Activated CD8-positive, alpha-beta memory T cell treated with anti-CD3 and anti-CD28 coated beads, Interleukin-2, amount 50 U/mL, for 48 hours (primary cell): Measurements from ENCODE around the gene GNAS-AS1.

Experiments
- DNase-seq: peaks from one replicate; pipeline ENCODE4 v3.0.0-alpha.2; 2020

Gene GNAS-AS1

GRCh38 chr20:58802061-58802460 is 48.6 kb downstream of the GNAS-AS1 start:
- DNase-seq = no peak

DNA sequence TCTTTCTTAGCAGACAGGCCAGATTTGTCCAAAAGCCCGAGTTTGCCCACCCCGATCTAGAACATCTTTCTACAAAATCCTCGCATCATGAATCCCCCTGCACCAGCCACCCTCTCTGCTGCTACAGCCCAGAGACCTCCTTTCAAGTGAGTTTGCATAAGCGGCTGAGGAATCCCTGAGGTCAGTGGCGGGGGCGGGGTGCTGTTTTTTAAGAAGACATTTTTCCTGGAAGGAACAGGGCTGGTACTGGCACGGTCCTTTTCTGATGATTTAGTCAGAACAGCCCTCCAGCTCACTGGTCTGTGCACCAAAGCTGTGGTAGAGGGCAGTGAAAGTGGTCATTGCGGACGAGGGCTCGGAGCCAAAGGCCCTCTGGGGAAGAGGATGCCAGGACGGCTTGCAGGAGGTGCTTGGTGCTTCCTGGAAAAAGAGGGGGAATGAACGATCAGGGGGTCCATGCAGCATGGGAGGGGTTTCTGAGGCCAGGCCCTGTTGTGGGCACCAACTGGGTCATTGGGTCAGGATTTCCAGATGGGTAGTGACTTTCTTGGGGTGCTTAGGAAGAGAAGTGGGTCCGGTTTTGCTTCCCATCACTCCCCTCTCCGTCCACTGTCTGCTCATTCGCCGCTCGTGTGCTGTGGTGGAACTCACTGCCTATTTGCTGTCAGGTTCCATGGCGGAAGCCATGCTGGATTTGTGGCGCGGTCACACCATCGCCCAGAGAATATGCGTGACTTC is 50.4 kb downstream of the GNAS-AS1 start:
- no peak for DNase-seq

GRCh38 chr20:58797371-58798338 is 53.0 kb downstream of the GNAS-AS1 start:
- DNase-seq = no peak

DNA sequence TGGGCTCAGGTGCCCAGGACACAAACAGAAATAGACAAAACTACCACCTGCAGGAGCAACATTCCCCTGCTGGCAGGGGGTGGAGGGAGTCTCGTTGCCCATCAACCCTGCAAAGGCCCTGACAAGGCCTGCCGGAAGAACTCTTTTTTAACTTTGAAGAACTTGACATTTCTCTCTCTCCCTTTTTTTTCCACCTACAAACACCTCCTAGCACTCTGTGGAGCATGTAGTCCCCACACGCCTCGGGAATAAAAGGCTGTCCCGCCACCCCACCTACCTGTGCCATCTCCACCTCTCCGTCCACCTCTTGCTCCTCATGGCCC is 54.8 kb downstream of the GNAS-AS1 start:
- DNase-seq = no peak

DNA sequence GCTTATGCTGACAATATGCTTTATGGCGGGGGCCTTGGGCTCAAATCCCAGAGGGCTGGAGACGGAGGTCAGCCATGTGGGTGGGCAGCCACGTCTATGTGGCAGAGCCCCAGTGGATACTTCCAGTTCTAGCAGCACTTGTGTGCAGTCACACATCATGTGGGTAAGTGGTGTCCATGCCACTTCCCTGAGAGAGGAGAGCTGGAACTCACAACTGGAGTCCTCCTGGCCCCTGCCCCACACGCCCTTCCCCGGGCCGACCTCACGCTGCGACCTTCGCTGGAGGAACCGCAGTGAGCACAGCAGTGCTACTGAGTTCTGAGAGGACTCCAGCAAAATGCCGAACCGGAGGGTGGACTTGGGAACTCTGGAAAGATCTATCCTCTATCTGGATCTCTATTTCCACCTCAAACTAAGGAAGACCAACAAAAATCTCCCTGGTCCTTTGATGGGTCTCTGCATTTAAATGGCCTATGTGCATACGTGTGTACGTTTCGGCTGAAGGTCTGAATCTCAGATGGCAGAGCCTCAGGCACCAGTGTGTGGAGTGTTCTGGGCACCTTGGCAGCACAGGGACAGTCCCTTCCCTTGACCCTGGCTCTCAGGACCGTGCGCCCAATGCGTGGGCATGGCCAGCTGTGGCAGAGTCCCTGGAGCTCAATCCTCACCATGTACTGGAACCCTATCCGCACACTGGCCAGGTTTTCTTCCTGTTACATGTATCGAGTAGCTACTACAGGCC is 55.4 kb downstream of the GNAS-AS1 start:
- no peak for DNase-seq

DNA sequence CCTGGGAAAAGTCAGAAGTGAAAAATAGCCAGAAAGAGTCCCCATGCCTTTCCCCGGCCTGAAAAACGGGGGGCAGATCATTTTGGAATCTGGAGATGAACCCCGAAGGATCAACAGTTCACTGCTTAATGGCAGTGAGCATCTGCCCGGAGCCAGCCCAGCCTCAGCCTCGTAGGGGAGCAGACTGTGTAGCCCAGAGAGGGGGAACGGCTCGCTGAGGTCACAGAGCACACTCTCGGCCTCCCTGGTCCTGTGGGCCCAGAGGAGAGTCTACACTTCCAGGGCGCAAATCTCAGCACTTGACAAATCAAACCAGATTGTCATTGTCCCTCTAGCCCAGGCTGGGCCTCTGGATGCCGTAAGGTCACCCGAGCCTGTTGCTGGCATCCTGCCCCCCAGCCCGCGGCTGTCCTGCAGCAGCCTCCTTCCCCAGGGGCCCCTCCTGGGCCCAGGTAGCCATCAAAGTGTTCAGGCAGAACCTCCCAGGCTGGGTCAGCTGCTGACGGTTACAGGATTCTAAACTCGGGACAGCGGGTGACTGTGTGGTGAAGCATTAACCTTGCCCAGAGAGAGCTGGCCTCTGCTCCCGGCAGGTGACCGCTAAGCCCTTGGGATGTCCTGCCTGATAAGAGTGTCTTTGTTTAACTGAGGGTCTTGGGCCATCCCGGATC is 56.1 kb downstream of the GNAS-AS1 start:
- no peak for DNase-seq

DNA sequence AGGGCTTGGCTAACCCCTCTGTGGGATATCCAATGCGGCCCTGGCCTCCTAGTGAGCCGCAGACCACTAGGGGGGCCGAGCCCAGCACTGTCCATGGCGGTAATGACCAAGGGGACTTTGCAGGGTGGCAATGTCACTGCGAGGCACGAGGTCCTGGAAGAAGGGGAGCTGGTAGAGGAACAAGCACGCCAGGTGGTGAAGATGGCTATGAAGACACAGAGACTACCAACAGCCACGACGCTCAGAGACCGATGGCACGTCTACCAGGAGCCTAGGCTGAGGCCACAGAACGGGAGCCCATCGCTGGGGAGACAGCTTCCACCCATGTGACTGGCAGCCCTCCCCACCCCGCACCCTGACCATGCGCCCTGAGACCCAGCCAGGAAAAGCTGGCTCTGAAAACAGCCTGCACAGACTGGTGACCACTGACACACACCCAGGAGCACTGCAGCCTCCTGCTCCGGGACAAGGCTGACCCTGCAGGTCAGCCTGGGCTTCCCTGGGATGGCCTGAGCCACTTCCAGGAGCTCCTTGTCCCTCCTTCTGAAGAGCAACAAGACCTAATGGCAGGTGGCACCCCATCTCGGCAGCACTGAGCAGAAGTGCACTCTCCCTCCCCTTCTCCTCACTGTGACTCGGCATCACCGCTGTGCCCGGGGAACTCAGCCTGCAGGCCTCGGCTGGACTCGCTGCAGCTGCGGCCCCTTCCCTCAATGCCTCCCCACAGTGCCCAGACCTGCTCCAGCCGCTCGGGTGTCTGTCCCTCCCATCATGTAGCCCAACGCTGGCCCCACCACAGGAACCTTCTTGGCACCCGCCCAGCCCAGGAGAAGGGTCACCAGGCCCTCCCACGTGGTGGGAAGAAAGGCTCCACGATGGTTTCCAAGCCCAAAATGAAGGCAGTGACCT is 56.9 kb downstream of the GNAS-AS1 start:
- DNase-seq = no peak

DNA sequence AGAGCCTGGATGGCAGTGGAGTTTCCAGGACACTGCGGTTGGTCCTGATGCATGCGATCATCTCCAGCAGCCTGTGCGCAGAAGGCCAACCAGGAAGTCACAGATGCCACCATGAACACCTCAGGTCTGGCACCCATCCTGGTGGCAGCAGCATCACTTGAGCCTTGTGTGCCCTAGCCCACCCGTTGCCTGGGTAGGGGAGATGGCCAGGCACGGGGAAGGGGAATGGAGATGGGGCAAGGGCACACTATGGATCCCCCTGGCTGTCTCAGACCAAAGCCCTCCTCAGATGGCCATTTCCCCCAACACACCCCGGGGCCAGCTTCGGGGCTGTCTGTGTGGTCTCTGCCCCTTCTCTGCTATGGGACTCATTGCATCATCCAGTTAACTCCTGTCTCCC is 58.3 kb downstream of the GNAS-AS1 start:
- DNase-seq = no peak

GRCh38 chr20:58791286-58791685 is 59.4 kb downstream of the GNAS-AS1 start:
- no peak for DNase-seq

DNA sequence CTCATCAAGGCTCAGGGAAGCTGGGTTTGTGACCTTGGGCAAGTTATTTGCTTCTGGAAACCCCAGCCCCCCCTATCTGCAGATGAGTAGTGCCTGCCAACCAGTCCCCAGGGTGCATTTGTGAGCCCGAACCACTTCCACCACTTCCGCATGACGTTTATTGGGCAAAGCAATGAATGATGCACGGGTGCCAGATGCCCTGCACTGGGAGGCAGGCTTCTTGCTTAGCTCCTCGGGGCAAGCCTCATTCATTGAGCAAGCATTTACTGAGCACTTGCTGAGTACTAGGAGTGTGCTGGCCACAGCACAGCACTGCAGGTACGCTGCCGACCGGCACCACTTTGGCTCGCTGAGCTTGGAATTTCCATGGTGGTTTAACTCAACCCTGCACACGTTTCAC is 60.2 kb downstream of the GNAS-AS1 start:
- no peak for DNase-seq

GRCh38 chr20:58788896-58789544 is 61.7 kb downstream of the GNAS-AS1 start:
- DNase-seq = no peak

GRCh38 chr20:58787211-58788005 is 63.3 kb downstream of the GNAS-AS1 start:
- DNase-seq = no peak

DNA sequence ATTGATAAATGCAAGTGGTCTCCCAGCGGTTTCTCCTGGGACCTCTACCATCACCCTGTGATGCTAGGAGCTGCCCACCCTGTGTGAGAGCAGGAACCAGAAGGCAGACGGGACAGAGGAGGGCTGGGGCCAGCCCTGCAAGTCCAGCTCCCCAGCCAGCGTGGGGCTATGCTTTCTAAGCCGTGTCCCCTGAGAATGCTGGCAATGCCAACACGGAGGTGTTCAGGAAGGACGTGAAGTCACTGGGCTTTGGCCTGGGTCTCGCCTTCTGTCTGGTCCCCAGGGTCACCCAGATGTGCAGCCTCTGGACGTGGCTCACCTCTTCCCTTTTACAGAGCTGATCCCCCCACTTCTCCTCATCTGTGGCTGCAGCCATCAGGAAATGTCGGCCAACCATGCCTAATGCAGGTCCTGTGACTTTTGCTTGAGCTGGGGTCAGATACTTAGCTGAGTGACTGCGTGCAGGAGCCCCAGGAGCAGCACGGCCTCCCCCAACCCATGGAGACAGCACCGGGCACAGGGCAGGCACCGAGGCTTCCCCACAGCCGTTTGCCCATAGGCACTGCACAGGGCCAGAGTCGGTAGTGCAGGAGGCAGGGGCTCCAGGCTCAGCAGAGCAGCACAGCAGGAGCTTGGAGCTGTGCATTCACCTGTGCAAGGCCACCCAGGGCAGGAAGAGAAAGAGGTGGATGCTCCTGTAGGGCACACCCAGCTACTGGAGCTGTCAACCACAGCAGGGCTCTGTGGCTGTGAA is 66.2 kb downstream of the GNAS-AS1 start:
- DNase-seq = no peak

- no peak for DNase-seq
These were observed 67.1 kb downstream of the GNAS-AS1 start for GRCh38 chr20:58783511-58784011.

DNA sequence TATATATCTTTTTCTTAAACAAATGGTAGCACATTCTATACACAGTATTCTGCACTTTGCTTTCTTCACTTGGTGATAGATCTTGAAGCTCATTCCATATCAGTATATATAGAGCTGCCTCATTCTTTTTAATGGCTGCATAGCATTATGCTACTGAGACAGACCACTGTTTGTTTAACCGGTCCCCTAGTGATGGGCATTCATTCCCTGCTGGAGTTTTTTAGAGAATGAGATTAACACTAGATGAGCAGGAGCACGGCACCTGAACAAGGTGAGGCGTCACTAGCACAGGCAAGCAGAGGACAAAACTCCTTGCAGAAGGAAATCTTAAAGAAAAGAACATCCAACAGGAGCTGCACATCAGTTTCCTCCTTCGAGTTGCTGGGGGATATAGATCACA is 69.6 kb downstream of the GNAS-AS1 start:
- DNase-seq = no peak

DNA sequence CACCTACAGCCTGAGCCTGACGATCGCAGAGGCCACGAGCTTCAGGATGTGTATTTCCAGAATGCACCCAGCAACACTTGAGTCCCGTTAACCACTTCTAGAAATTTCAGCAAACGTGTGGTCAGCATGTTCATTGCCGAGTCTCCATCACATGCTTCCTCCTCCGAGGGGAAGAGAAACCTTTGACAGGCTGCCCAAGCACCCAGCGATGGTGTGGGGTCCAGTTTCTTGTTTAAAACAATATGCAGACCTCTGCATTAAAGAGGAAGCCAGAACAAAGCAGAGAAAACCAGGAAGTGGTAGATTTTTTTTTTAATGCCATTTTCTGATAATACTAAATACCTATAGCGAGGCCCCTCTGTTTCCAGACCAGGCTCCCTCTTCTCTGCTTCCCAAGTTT is 71.9 kb downstream of the GNAS-AS1 start:
- no peak for DNase-seq

DNA sequence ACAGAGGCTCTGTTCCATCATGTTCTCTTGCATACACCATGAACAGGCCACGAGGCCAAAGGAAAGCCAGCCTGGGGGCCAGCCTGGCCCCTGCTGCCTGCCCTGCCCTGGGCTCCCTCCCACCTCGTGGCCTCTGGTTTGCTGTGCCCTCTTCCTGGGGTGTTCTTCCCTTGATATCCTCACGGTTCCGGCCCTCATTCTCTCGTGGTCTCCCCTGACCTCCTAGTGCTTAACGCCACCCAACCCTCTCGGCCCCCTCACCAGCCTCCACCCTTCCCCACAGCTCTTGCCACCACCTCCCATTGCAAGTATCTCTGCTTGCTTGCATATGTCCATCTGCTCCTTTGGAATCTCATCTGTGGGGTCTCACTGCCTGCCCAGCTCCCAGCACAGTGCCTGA is 73.0 kb downstream of the GNAS-AS1 start:
- no peak for DNase-seq

- no peak for DNase-seq
These were observed 74.6 kb downstream of the GNAS-AS1 start for GRCh38 chr20:58776109-58776508.

GRCh38 chr20:58775371-58775770 is 75.3 kb downstream of the GNAS-AS1 start:
- DNase-seq = no peak
